ENCODE results near the gene LEF1. TPM values are rescaled to one million over a fixed set of nuclear protein-coding genes. Genes with fewer than 3 reads are reported as not detected.

Gene LEF1
- total RNA-seq, 6 donors from 2014 or later: 3.3 to 10.0 (median 5.6) TPM

GRCh38 chr4:108213308-108213707 is 44.6 kb upstream of the LEF1 start:
- no peak for TF ChIP-seq POLR2AphosphoS5 (IDR thresholded peaks at IDR 0.05)
- no peak for TF ChIP-seq CTCF (IDR thresholded peaks at IDR 0.05)
- TF ChIP-seq POLR2A (IDR thresholded peaks at IDR 0.05): no peak
- no peak for TF ChIP-seq EP300 (IDR thresholded peaks at IDR 0.05)
- Histone ChIP-seq H3K36me3 (no peaks in the 10 kb centered on the region), H3K4me1 (no peaks in the 10 kb centered on the region), H3K4me3 (no peak overlapping the region), H3K9me3 (no peaks in the 10 kb centered on the region), H3K27me3 (no peaks in the 10 kb centered on the region), H3K27ac (no peak overlapping the region)
- 80 to 90% methylated on average over 3 of the region's 3 CpGs for WGBS, 2 donors
- DNase-seq (no peak), ATAC-seq (ENCODE audit: low FRiP score in 2 of 2) (no peak)

GRCh38 chr4:108210989-108211835 is 42.5 kb upstream of the LEF1 start:
- DNase-seq (no peak), ATAC-seq (ENCODE audit: low FRiP score in 2 of 2) (no peak)
- Histone ChIP-seq H3K27ac (no peak overlapping the region), H3K27me3 (no peaks in the 10 kb centered on the region), H3K9me3 (no peaks in the 10 kb centered on the region), H3K4me3 (no peak overlapping the region), H3K36me3 (no peaks in the 10 kb centered on the region), H3K4me1 (no peaks in the 10 kb centered on the region)
- no peak for TF ChIP-seq CTCF (IDR thresholded peaks at IDR 0.05)
- TF ChIP-seq POLR2AphosphoS5 (IDR thresholded peaks at IDR 0.05): no peak
- TF ChIP-seq POLR2A (IDR thresholded peaks at IDR 0.05): no peak
- no peak for TF ChIP-seq EP300 (IDR thresholded peaks at IDR 0.05)
- 89 to 94% methylated on average over 5 of the region's 5 CpGs for WGBS, 2 donors

GRCh38 chr4:108209489-108209888 is 40.8 kb upstream of the LEF1 start:
- 98 to 100% methylated on average over 2 of the region's 2 CpGs for WGBS, 2 donors

GRCh38 chr4:108205859-108206258 is 37.1 kb upstream of the LEF1 start:
- TF ChIP-seq CTCF (IDR thresholded peaks at IDR 0.05) (no peak), EP300 (IDR thresholded peaks at IDR 0.05) (no peak), POLR2AphosphoS5 (IDR thresholded peaks at IDR 0.05) (no peak), POLR2A (IDR thresholded peaks at IDR 0.05) (no peak)
- H3K27me3 ChIP-seq: no peaks in the 10 kb centered on the region
- no peak for ATAC-seq (ENCODE audit: low FRiP score in 2 of 2)
- H3K4me1 ChIP-seq: no peaks in the 10 kb centered on the region
- no peak for DNase-seq
- no peak overlapping the region for H3K27ac ChIP-seq
- no peaks in the 10 kb centered on the region for H3K9me3 ChIP-seq
- no peaks in the 10 kb centered on the region for H3K36me3 ChIP-seq
- H3K4me3 ChIP-seq: no peak overlapping the region
- WGBS, 2 donors: 93 to 94% methylated on average over 1 of the region's 1 CpG

More at GRCh38 chr4:108209489-108209888, 40.8 kb upstream of the LEF1 start:
- no peak overlapping the region for H3K4me3 ChIP-seq
- H3K4me1 ChIP-seq: no peaks in the 10 kb centered on the region
- ATAC-seq (ENCODE audit: low FRiP score in 2 of 2) (no peak), DNase-seq (no peak)
- H3K27ac ChIP-seq: no peak overlapping the region
- no peaks in the 10 kb centered on the region for H3K36me3 ChIP-seq
- TF ChIP-seq POLR2A (IDR thresholded peaks at IDR 0.05) (no peak), EP300 (IDR thresholded peaks at IDR 0.05) (no peak), POLR2AphosphoS5 (IDR thresholded peaks at IDR 0.05) (no peak), CTCF (IDR thresholded peaks at IDR 0.05) (no peak)
- no peaks in the 10 kb centered on the region for H3K27me3 ChIP-seq
- H3K9me3 ChIP-seq: no peaks in the 10 kb centered on the region

GRCh38 chr4:108204518-108204917 is 35.8 kb upstream of the LEF1 start:
- Histone ChIP-seq H3K9me3 (no peaks in the 10 kb centered on the region), H3K36me3 (no peaks in the 10 kb centered on the region), H3K27me3 (no peaks in the 10 kb centered on the region), H3K4me3 (no peak overlapping the region), H3K4me1 (no peaks in the 10 kb centered on the region), H3K27ac (no peak overlapping the region)
- no peak for TF ChIP-seq EP300 (IDR thresholded peaks at IDR 0.05)
- 86 to 88% methylated on average over 2 of the region's 2 CpGs for WGBS, 2 donors
- ATAC-seq (ENCODE audit: low FRiP score in 2 of 2): no peak
- no peak for DNase-seq
